Measurements from ENCODE around the gene SERPINF2. TPM values are rescaled to one million over a fixed set of nuclear protein-coding genes. Genes with fewer than 3 reads are reported as not detected.

SERPINF2 gene
- total RNA-seq, 1 experiment from 2014 or later, result 59.9 TPM

DNA sequence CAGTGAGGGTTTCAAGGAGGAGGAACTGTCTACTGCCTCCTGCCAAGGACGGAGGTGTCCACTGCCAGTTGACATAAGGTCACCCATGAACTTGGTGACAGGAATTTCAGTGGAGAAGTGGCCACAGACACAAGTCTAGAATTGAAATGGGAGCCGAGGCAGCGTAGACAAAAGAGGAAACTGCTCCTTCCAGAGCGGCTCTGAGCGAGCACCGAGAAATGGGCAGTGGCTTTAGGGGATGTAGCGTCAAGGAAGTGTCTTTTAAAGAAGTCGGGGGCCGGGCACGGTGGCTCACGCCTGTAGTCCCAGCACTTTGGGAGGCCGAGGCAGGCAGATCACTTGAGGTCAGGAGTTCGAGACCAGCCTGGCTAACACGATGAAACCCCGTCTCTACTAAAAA lies 16.1 kb downstream of the SERPINF2 start:
- peak overlapping the region; percentile 8 for H3K27ac Mint-ChIP-seq (ENCODE audit: unreplicated experiment)
- DNase-seq, result no peak
- H3K9me3 Mint-ChIP-seq (ENCODE audit: unreplicated experiment), result no peaks in the 10 kb centered on the region
- Histone ChIP-seq H3K9me3 (no peaks in the 10 kb centered on the region), H3K4me1 (peaks cover 20% of the 10 kb centered on the region), H3K36me3 (ENCODE audit: control insufficient read depth, insufficient read depth, low read length) (no peaks in the 10 kb centered on the region), H3K27me3 (replicated peaks; ENCODE audit: control insufficient read depth, insufficient read depth, low read length) (no peaks in the 10 kb centered on the region), H3K4me3 (ENCODE audit: low read depth, low read length) (no peak overlapping the region)
- H3K4me1 Mint-ChIP-seq (ENCODE audit: low read depth, unreplicated experiment), result peaks cover 9% of the 10 kb centered on the region
- H3K4me3 Mint-ChIP-seq (ENCODE audit: unreplicated experiment), result no peak overlapping the region
- peaks cover 11% of the 10 kb centered on the region for H3K36me3 Mint-ChIP-seq (ENCODE audit: insufficient read depth, unreplicated experiment)
- BruUV-seq (replicated peaks), result no TSS peak
- TF ChIP-seq, protein P1, sequence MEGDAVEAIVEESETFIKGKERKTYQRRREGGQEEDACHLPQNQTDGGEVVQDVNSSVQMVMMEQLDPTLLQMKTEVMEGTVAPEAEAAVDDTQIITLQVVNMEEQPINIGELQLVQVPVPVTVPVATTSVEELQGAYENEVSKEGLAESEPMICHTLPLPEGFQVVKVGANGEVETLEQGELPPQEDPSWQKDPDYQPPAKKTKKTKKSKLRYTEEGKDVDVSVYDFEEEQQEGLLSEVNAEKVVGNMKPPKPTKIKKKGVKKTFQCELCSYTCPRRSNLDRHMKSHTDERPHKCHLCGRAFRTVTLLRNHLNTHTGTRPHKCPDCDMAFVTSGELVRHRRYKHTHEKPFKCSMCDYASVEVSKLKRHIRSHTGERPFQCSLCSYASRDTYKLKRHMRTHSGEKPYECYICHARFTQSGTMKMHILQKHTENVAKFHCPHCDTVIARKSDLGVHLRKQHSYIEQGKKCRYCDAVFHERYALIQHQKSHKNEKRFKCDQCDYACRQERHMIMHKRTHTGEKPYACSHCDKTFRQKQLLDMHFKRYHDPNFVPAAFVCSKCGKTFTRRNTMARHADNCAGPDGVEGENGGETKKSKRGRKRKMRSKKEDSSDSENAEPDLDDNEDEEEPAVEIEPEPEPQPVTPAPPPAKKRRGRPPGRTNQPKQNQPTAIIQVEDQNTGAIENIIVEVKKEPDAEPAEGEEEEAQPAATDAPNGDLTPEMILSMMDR (IDR thresholded peaks at IDR 0.05; ENCODE audit: insufficient read depth in 1 of 2, low read depth in 1 of 2, low read length in 1 of 2, severe bottlenecking in 1 of 2, unreplicated experiment in 1 of 2), result no peak
- intact Hi-C loops (cut with micrococcal nuclease; ENCODE audit: unreplicated experiment), result no loop called here
- H3K27me3 Mint-ChIP-seq (ENCODE audit: insufficient read depth, unreplicated experiment), result no peaks in the 10 kb centered on the region
- CTCF ChIA-PET, result no interaction called here
- POLR2A ChIA-PET, result no interaction called here

DNA sequence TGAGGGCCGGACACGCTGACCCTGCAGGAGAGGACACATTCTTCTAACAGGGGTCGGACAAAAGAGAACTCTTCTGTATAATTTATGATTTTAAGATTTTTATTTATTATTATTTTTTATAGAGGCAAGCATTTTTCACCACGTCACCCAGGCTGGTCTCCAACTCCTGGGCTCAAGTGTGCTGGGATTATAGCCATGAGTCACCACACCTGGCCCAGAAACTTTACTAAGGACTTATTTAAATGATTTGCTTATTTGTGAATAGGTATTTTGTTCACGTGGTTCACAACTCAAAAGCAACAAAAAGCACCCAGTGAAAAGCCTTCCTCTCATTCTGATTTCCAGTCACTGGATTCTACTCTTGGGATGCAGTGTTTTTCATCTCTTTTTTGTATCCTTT lies 16.9 kb downstream of the SERPINF2 start:
- Mint-ChIP-seq H3K9me3 (ENCODE audit: unreplicated experiment) (no peaks in the 10 kb centered on the region), H3K27me3 (ENCODE audit: insufficient read depth, unreplicated experiment) (no peaks in the 10 kb centered on the region), H3K27ac (ENCODE audit: unreplicated experiment) (no peak overlapping the region), H3K4me1 (ENCODE audit: low read depth, unreplicated experiment) (peaks cover 9% of the 10 kb centered on the region), H3K4me3 (ENCODE audit: unreplicated experiment) (no peak overlapping the region), H3K36me3 (ENCODE audit: insufficient read depth, unreplicated experiment) (peaks cover 6% of the 10 kb centered on the region)
- H3K9me3 ChIP-seq, result no peaks in the 10 kb centered on the region
- ChIA-PET POLR2A (no interaction called here), CTCF (no interaction called here)
- no peaks in the 10 kb centered on the region for H3K27me3 ChIP-seq (replicated peaks; ENCODE audit: control insufficient read depth, insufficient read depth, low read length)
- peaks cover 21% of the 10 kb centered on the region for H3K4me1 ChIP-seq
- TF ChIP-seq, protein P1 (IDR thresholded peaks at IDR 0.05; ENCODE audit: insufficient read depth in 1 of 2, low read depth in 1 of 2, low read length in 1 of 2, severe bottlenecking in 1 of 2, unreplicated experiment in 1 of 2), result no peak
- no peak for DNase-seq
- no TSS peak for BruUV-seq (replicated peaks)
- intact Hi-C loops (cut with micrococcal nuclease; ENCODE audit: unreplicated experiment), result no loop called here
- H3K36me3 ChIP-seq (ENCODE audit: control insufficient read depth, insufficient read depth, low read length), result no peaks in the 10 kb centered on the region
- H3K4me3 ChIP-seq (ENCODE audit: low read depth, low read length), result no peak overlapping the region

DNA sequence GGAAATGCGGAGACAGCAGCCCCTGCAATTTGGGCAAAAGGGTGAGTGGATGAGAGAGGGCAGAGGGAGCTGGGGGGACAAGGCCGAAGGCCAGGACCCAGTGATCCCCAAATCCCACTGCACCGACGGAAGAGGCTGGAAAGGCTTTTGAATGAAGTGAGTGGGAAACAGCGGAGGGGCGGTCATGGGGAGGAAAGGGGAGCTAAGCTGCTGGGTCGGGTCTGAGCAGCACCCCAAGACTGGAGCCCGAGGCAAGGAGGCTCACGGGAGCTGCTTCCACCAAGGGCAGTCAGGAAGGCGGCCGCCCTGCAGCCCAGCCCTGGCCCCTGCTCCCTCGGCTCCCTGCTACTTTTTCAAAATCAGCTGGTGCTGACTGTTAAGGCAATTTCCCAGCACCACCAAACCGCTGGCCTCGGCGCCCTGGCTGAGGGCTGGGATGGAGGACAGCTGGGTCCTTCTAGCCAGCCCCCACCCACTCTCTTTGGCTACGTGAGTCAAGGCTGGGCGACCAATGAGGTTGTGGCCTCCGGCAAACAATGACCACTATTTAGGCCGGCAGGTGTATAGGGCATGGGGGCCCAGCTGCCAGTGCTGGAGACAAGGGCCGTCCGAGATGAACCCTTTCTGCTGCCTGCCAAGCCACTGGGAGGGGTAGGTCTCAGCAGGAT lies 19.7 kb downstream of the SERPINF2 start:
- Histone ChIP-seq H3K4me1 (peaks cover 21% of the 10 kb centered on the region), H3K9me3 (no peaks in the 10 kb centered on the region), H3K4me3 (ENCODE audit: low read depth, low read length) (peak overlapping the region; percentile 22), H3K27me3 (replicated peaks; ENCODE audit: control insufficient read depth, insufficient read depth, low read length) (no peaks in the 10 kb centered on the region), H3K36me3 (ENCODE audit: control insufficient read depth, insufficient read depth, low read length) (no peaks in the 10 kb centered on the region)
- POLR2A ChIA-PET, result interaction anchor here (1.0 to 1.5 kb wide), 2 partner anchors 8 to 45 kb away, joined by 3 to 7 read pairs; no protein-coding TSS in a partner anchor
- TF ChIP-seq, protein P1 (IDR thresholded peaks at IDR 0.05; ENCODE audit: insufficient read depth in 1 of 2, low read depth in 1 of 2, low read length in 1 of 2, severe bottlenecking in 1 of 2, unreplicated experiment in 1 of 2), result no peak
- Mint-ChIP-seq H3K4me1 (ENCODE audit: low read depth, unreplicated experiment) (peaks cover 9% of the 10 kb centered on the region), H3K36me3 (ENCODE audit: insufficient read depth, unreplicated experiment) (peaks cover under 1% of the 10 kb centered on the region), H3K9me3 (ENCODE audit: unreplicated experiment) (no peaks in the 10 kb centered on the region), H3K4me3 (ENCODE audit: unreplicated experiment) (peak overlapping the region; percentile 47), H3K27ac (ENCODE audit: unreplicated experiment) (peak overlapping the region; percentile 64), H3K27me3 (ENCODE audit: insufficient read depth, unreplicated experiment) (no peaks in the 10 kb centered on the region)
- no TSS peak for BruUV-seq (replicated peaks)
- CTCF ChIA-PET, result interaction anchor here (0.5 to 1.5 kb wide), 5 partner anchors 21 to 225 kb away, joined by 3 to 4 read pairs (median 3); no protein-coding TSS in a partner anchor
- DNase-seq, result peak in 1 of 2 experiments; percentile 31
- intact Hi-C loops (cut with micrococcal nuclease; ENCODE audit: unreplicated experiment), result no loop called here
